A549 (cell line): ENCODE measurements around the gene ATN1. TPM values are rescaled to one million over a fixed set of nuclear protein-coding genes. Genes with fewer than 3 reads are reported as not detected.

Source experiments
- ATAC-seq, 2 experiments: fragments of 200-7000 bp in 1 of 2; fragments of >200 bp in 1 of 2; cut with Nextera tagmentation in 1 of 2; cut with Tn5 transposase in 1 of 2; 3 replicates each; pipeline versions ENCODE4 v1.8.0 to v1.9.1; 2018 to 2020; ENCODE audit warnings: mild to moderate bottlenecking in 1 of 2, moderate library complexity in 1 of 2
- CTCF ChIA-PET: fragments of 300-600 bp; sonication (Branson Sonifier 250); formaldehyde crosslinking; extraction: SDS; loops from one replicate; lab custom pipeline; 2021; ENCODE audit warnings: antibody characterized with exemption, inconsistent platforms; lab: Yijun Ruan, JAX
- POLR2A ChIA-PET: fragments of 350-600 bp; formaldehyde crosslinking; extraction: SDS; loops from one replicate; lab custom pipeline; 2021; ENCODE audit warnings: antibody characterized with exemption, inconsistent platforms; lab: Yijun Ruan, JAX
- DNase-seq, 2 experiments: peaks; one replicate each; pipeline versions ENCODE4 v3.0.0 to v3.0.0-alpha.2; 2011 to 2016; ENCODE audit warnings: low read depth in 1 of 2, low spot score in 1 of 2
- FAIRE-seq: peaks from 2 replicates; lab custom pipeline; 2011; peaks lifted over from hg19 to GRCh38; lab: Jason Lieb, UNC
- H3K27ac ChIP-seq, 2 experiments: fragments of >200 bp; sonication (Bioruptor Twin); formaldehyde crosslinking; 3 replicates each; pipeline ENCODE4 v1.5.1; 2016 to 2017
- H3K4me1 ChIP-seq: fragments of >200 bp; sonication (Bioruptor Twin); formaldehyde crosslinking; 3 replicates; pipeline ENCODE4 v1.6.1; 2016
- H3K4me2 ChIP-seq: fragments of >200 bp; sonication (Bioruptor Twin); formaldehyde crosslinking; 3 replicates; pipeline ENCODE4 v1.6.1; 2016
- H3K4me3 ChIP-seq: fragments of >200 bp; sonication (Bioruptor Twin); formaldehyde crosslinking; 3 replicates; pipeline ENCODE4 v1.5.1; 2016
- H3K9me3 ChIP-seq: fragments of >200 bp; sonication (Bioruptor Twin); formaldehyde crosslinking; 3 replicates; pipeline ENCODE4 v1.6.1; 2016
- BHLHE40 ChIP-seq: IDR thresholded peaks from 2 replicates; pipeline ENCODE4 v1.6.1; 2012; ENCODE audit warnings: low read depth, low read length, inconsistent platforms
- CBX8 ChIP-seq: fragments of 200-600 bp; sonication (generic); IDR thresholded peaks from 2 replicates; pipeline ENCODE4 v1.6.1; 2016
- CEBPB ChIP-seq, 2 experiments: fragments of >200 bp in 1 of 2; sonication (Bioruptor Twin) in 1 of 2; formaldehyde crosslinking in 1 of 2; IDR thresholded peaks; 2 replicates each; pipeline ENCODE4 v1.6.1; 2012 to 2016
- CHD2 ChIP-seq: fragments of 150-350 bp; IDR thresholded peaks from 2 replicates; pipeline ENCODE4 v1.6.1; 2014; ENCODE audit warnings: low read length; ENCODE audit not compliant: partially characterized antibody
- FOXS1 ChIP-seq: fragments of 250-450 bp; sonication (Bioruptor Pico); IDR thresholded peaks from 2 replicates; pipeline ENCODE4 v1.5.0; 2020; ENCODE audit warnings: mild to moderate bottlenecking, moderate library complexity
- GATA3 ChIP-seq: IDR thresholded peaks from 2 replicates; pipeline ENCODE4 v1.6.1; 2012; ENCODE audit warnings: borderline replicate concordance
- JUN ChIP-seq, 2 experiments: fragments of >200 bp; sonication (Bioruptor Twin); formaldehyde crosslinking; IDR thresholded peaks; 2 replicates in 1 of 2; 3 replicates in 1 of 2; pipeline ENCODE4 v1.6.1; 2016 to 2017
- JUNB ChIP-seq: fragments of >200 bp; sonication (Bioruptor Twin); formaldehyde crosslinking; IDR thresholded peaks from 2 replicates; pipeline ENCODE4 v1.6.1; 2016
- KDM1A ChIP-seq: fragments of 200-600 bp; sonication (generic); IDR thresholded peaks from 2 replicates; pipeline ENCODE4 v1.6.1; 2016; ENCODE audit warnings: low read depth, mild to moderate bottlenecking
- MAFK ChIP-seq: fragments of 450-650 bp; IDR thresholded peaks from 2 replicates; pipeline ENCODE4 v1.6.1; 2014; ENCODE audit not compliant: partially characterized antibody
- NFE2L2 ChIP-seq: fragments of 150-350 bp; conservative IDR thresholded peaks from 2 replicates; pipeline ENCODE4 v1.6.1; 2014; ENCODE audit warnings: low read length
- NR3C1 ChIP-seq: fragments of >200 bp; sonication (Bioruptor Twin); formaldehyde crosslinking; IDR thresholded peaks from 3 replicates; pipeline ENCODE4 v1.6.1; 2017
- RAD21 ChIP-seq, 2 experiments: fragments of >200 bp in 1 of 2; sonication (Bioruptor Twin) in 1 of 2; formaldehyde crosslinking in 1 of 2; IDR thresholded peaks in 1 of 2; conservative IDR thresholded peaks in 1 of 2; 2 replicates in 1 of 2; 3 replicates in 1 of 2; pipeline ENCODE4 v1.6.1; 2012 to 2018; ENCODE audit warnings: inconsistent platforms in 1 of 2
- RARB ChIP-seq: fragments of 250-450 bp; sonication (Bioruptor Pico); IDR thresholded peaks from 2 replicates; pipeline ENCODE4 v1.8.0; 2021; ENCODE audit warnings: mild to moderate bottlenecking, moderate library complexity
- SREBF2 ChIP-seq: fragments of 450-650 bp; IDR thresholded peaks from 2 replicates; pipeline ENCODE4 v1.6.1; 2014; ENCODE audit warnings: mild to moderate bottlenecking, moderate library complexity
- TFCP2L1 ChIP-seq: fragments of 250-450 bp; sonication (Bioruptor Pico); IDR thresholded peaks from 2 replicates; pipeline ENCODE4 v1.5.0; 2021; ENCODE audit warnings: mild to moderate bottlenecking
- TP53 ChIP-seq: fragments of 250-450 bp; sonication (Bioruptor Pico); IDR thresholded peaks from 2 replicates; pipeline ENCODE4 v1.5.0; 2021; ENCODE audit warnings: mild to moderate bottlenecking, moderate library complexity
- WGBS: methylation state at CpG from one replicate; pipeline ENCODE4 v1.1.6; 2017; ENCODE audit errors: missing lambda C conversion rate; 5-methylcytosine and 5-hydroxymethylcytosine counted together
- polyA plus RNA-seq, 4 experiments: library from polyadenylated mRNA; depleted of rRNA in 3 of 4; stranded (reverse); fragments of >200 nt; fragmentation: RNase III in 1 of 4; extraction: RNeasy Plus Mini Kit Qiagen cat#74134 plus additional on column Dnase treatment in 1 of 4; gene quantifications; 2 replicates in 3 of 4; 3 replicates in 1 of 4; pipeline ENCODE4 v1.2.3, GENCODE V29; 2011 to 2017
- TF ChIP-seq, protein P1 (sequence below): fragments of 250-450 bp; sonication (Bioruptor Pico); IDR thresholded peaks from 2 replicates; pipeline ENCODE4 v1.5.0; 2021; ENCODE audit warnings: mild to moderate bottlenecking, moderate library complexity, borderline replicate concordance
- TF ChIP-seq, protein P2 (sequence below): fragments of 250-450 bp; sonication (Bioruptor Pico); IDR thresholded peaks from 2 replicates; pipeline ENCODE4 v1.5.0; 2020; ENCODE audit warnings: low read depth, mild to moderate bottlenecking, moderate library complexity

Gene ATN1
- polyA plus RNA-seq, 2 of the 4 experiments (the other 2 are of a cell fraction): 11.3 to 51.6 TPM

DNA sequence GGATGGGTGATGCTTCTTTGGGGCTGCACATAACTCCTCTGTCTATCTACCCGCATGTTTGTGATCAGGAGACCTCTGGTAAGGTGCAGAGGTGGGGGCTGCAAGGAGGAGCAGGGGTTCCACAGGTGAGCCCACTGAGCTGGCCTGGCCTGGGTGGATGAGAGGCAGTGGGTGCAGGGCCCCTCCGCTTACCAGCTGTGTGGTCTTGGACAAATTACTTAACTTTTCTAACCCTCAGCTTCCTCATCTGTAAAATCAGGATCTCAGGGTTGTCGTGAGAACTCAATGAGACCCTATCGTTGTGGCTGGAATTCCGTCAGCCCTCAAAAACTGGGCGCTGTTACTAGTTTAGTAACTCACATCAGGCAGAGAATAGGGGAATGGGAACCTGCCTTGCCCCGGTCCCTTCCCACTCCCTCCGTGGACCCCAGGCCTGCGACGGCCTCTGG is 30.9 kb downstream of the ATN1 start:
- FAIRE-seq (no peak), ATAC-seq (no peak), DNase-seq (no peak)
- Histone ChIP-seq H3K4me1 (peaks cover 25% of the 10 kb centered on the region), H3K4me3 (no peak overlapping the region), H3K9me3 (no peaks in the 10 kb centered on the region), H3K4me2 (no peak overlapping the region), H3K27ac (no peak overlapping the region)
- POLR2A ChIA-PET: interaction anchor here (9.0 kb wide), 1 partner anchor 14 kb away, joined by 174 read pairs; the partner anchor contains the start of genes C12orf57 and RNU7-1
- 86% methylated on average over 10 of the region's 10 CpGs for whole genome bisulfite sequencing
- CTCF ChIA-PET: interaction anchor here (0.8 to 11.2 kb wide), 8 partner anchors 14 to 186 kb away, joined by 3 to 354 read pairs (median 4); partner anchors contain the start of genes C12orf57, C1RL, RNU7-1 and SPSB2
- TF ChIP-seq JUN (IDR thresholded peaks at IDR 0.05) (no peak), CHD2 (no peak), RAD21 (conservative IDR thresholded peaks at IDR 0.05 in 1 of 2, IDR thresholded peaks at IDR 0.05 in 1 of 2) (no peak), CEBPB (IDR thresholded peaks at IDR 0.05) (no peak), NFE2L2 (no peak), TP53 (CRISPR knock-in tag) (no peak), JUNB (no peak), SREBF2 (no peak), MAFK (no peak), RARB (CRISPR knock-in tag) (no peak), NR3C1 (no peak), KDM1A (no peak), TFCP2L1 (CRISPR knock-in tag) (no peak), CBX8 (no peak), FOXS1 (CRISPR knock-in tag) (no peak)
- TF ChIP-seq, protein P1, sequence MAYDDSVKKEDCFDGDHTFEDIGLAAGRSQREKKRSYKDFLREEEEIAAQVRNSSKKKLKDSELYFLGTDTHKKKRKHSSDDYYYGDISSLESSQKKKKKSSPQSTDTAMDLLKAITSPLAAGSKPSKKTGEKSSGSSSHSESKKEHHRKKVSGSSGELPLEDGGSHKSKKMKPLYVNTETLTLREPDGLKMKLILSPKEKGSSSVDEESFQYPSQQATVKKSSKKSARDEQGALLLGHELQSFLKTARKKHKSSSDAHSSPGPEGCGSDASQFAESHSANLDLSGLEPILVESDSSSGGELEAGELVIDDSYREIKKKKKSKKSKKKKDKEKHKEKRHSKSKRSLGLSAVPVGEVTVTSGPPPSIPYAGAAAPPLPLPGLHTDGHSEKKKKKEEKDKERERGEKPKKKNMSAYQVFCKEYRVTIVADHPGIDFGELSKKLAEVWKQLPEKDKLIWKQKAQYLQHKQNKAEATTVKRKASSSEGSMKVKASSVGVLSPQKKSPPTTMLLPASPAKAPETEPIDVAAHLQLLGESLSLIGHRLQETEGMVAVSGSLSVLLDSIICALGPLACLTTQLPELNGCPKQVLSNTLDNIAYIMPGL (CRISPR knock-in tag): no peak

DNA sequence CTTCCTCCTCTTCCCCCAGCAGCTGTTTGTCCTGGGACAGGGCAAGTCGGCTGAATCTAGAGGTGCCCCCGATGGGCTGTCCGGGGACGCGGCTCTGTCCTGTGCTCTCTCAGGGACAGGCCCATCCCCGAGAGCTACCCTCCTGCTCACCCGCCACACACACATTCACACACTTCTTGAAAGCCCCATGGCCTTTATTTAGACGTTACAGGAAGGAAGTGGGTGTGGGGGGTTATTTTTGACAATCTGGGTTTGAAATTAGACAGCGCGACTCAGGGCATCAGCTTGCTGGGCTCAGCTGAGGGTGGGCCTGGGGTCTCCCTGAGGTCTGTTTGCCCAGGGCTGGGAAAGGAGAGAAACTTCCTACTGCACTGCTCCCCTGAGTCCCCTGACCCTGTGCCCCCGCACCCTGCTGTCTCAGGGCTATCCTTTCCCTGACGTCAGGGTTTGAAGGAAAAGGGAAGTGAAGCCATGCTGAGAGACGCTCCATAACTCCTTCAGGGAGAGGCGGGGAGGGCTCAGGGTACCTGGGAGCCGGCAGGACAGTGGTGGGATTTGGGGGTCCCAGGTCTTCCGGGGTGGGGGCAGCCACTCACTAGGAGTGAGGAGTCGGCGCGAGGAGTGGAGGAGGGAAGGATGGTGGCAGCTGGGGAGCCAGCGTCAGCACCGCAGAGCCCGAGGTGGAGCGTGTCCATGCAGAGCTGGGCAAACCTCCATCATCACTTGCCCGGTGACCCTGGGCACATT is 31.5 kb downstream of the ATN1 start:
- H3K9me3 ChIP-seq: no peaks in the 10 kb centered on the region
- H3K4me2 ChIP-seq: no peak overlapping the region
- DNase-seq (no peak), ATAC-seq (no peak), FAIRE-seq (no peak)
- TF ChIP-seq, protein P2, sequence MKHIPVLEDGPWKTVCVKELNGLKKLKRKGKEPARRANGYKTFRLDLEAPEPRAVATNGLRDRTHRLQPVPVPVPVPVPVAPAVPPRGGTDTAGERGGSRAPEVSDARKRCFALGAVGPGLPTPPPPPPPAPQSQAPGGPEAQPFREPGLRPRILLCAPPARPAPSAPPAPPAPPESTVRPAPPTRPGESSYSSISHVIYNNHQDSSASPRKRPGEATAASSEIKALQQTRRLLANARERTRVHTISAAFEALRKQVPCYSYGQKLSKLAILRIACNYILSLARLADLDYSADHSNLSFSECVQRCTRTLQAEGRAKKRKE: no peak
- TF ChIP-seq TFCP2L1 (CRISPR knock-in tag): no peak
- TF ChIP-seq GATA3: no peak
- TF ChIP-seq BHLHE40: no peak
- peaks cover 25% of the 10 kb centered on the region for H3K4me1 ChIP-seq
- ChIA-PET POLR2A (interaction anchor here (0.5 to 9.0 kb wide), 2 partner anchors 14 to 72 kb away, joined by 3 to 174 read pairs; partner anchors contain the start of genes C12orf57 and RNU7-1), CTCF (interaction anchor here (0.8 to 11.2 kb wide), 8 partner anchors 14 to 185 kb away, joined by 3 to 354 read pairs (median 4); partner anchors contain the start of genes C12orf57, C1RL, RNU7-1 and SPSB2)
- no peak overlapping the region for H3K4me3 ChIP-seq
- H3K27ac ChIP-seq: no peak overlapping the region
- 89% methylated on average over 24 of the region's 24 CpGs for WGBS
